Measurements from ENCODE around the gene TTYH1. TPM values are rescaled to one million over a fixed set of nuclear protein-coding genes. Genes with fewer than 3 reads are reported as not detected.

The TTYH1 gene
- total and polyA plus RNA-seq, 2 donors (not counting 3 experiments of a cell fraction or from before 2014, with no cell fraction given), result not detected

GRCh38 chr19:54451331-54451871 is 36.1 kb downstream of the TTYH1 start:
- no TSS peak for BruUV-seq (replicated peaks)
- H3K4me1 ChIP-seq (ENCODE audit: control insufficient read depth, extremely low read depth, insufficient read depth, low read length), result peaks cover 22% of the 10 kb centered on the region
- no peak for TF ChIP-seq MAX (IDR thresholded peaks at IDR 0.05; ENCODE audit: insufficient read depth, insufficient read length)
- no peak for TF ChIP-seq FOS (IDR thresholded peaks at IDR 0.05; ENCODE audit: borderline replicate concordance, insufficient read depth, low read length)
- TF ChIP-seq JUN (IDR thresholded peaks at IDR 0.05; ENCODE audit: borderline replicate concordance, insufficient read depth, insufficient read length, low read depth), result no peak
- no peak for TF ChIP-seq POLR2A (IDR thresholded peaks at IDR 0.05; ENCODE audit: low read depth, low read length)
- TF ChIP-seq EZH2 (IDR thresholded peaks at IDR 0.05; ENCODE audit: borderline replicate concordance, low read depth, low read length, severe bottlenecking), result no peak
- TF ChIP-seq MYC (IDR thresholded peaks at IDR 0.05; ENCODE audit: low read depth, low read length), result no peak
- no peak for TF ChIP-seq POLR2AphosphoS5 (IDR thresholded peaks at IDR 0.05; ENCODE audit: insufficient read depth, low read depth, low read length)
- no peak for TF ChIP-seq GATA2 (IDR thresholded peaks at IDR 0.05; ENCODE audit: insufficient read depth, insufficient read length, low read depth, low read length)
- TF ChIP-seq, protein P1, sequence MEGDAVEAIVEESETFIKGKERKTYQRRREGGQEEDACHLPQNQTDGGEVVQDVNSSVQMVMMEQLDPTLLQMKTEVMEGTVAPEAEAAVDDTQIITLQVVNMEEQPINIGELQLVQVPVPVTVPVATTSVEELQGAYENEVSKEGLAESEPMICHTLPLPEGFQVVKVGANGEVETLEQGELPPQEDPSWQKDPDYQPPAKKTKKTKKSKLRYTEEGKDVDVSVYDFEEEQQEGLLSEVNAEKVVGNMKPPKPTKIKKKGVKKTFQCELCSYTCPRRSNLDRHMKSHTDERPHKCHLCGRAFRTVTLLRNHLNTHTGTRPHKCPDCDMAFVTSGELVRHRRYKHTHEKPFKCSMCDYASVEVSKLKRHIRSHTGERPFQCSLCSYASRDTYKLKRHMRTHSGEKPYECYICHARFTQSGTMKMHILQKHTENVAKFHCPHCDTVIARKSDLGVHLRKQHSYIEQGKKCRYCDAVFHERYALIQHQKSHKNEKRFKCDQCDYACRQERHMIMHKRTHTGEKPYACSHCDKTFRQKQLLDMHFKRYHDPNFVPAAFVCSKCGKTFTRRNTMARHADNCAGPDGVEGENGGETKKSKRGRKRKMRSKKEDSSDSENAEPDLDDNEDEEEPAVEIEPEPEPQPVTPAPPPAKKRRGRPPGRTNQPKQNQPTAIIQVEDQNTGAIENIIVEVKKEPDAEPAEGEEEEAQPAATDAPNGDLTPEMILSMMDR (IDR thresholded peaks at IDR 0.05; ENCODE audit: extremely low read depth in 1 of 2, insufficient read depth in 1 of 2, low read depth in 1 of 2, low read length in 2 of 2), result no peak
- ChIA-PET POLR2A (no interaction called here), CTCF (no interaction called here)
- peak; percentile 38 for FAIRE-seq
- H3K79me2 ChIP-seq (ENCODE audit: control insufficient read depth, insufficient read depth, low read length), result peaks cover 84% of the 10 kb centered on the region
- H3K9me1 ChIP-seq (replicated peaks; ENCODE audit: control insufficient read depth, extremely low read depth, insufficient read depth, low read length), result no peaks in the 10 kb centered on the region
- H3K9me3 ChIP-seq (replicated peaks; ENCODE audit: control insufficient read depth, insufficient read depth, low read length), result no peaks in the 10 kb centered on the region
- no peaks in the 10 kb centered on the region for H3K27me3 ChIP-seq (ENCODE audit: control insufficient read depth in 2 of 2, insufficient read depth in 2 of 2, low read length in 2 of 2)
- no peak overlapping the region for H3K4me3 ChIP-seq (replicated peaks in 1 of 3; ENCODE audit: insufficient read depth in 1 of 3, low read depth in 1 of 3, low read length in 3 of 3)
- H3K27ac ChIP-seq (ENCODE audit: insufficient read depth, low read depth, low read length), result no peak overlapping the region
- dilution Hi-C loops (cut with MboI; ENCODE audit: extremely low pct_ligation_motif_present, low sequenced_read_pairs), result no loop called here
- peaks cover 11% of the 10 kb centered on the region for H4K20me1 ChIP-seq (replicated peaks; ENCODE audit: control insufficient read depth, extremely low read depth, insufficient read depth, low read length)
- peaks cover 41 to 55% of the 10 kb centered on the region in 2 experiments for H3K36me3 ChIP-seq (ENCODE audit: control insufficient read depth in 2 of 2, extremely low read depth in 1 of 2, insufficient read depth in 2 of 2, low read length in 2 of 2)
- no peak for DNase-seq (ENCODE audit: low read depth, low spot score)
- peak overlapping the region; percentile 6 for H3K4me2 ChIP-seq (ENCODE audit: insufficient read depth, low read length)
- intact Hi-C loops (cut with micrococcal nuclease), result no loop called here
- H2AFZ ChIP-seq (ENCODE audit: low read depth, low read length), result no peak overlapping the region
- H3K9ac ChIP-seq (replicated peaks; ENCODE audit: extremely low read depth, insufficient read depth, low read length), result peak overlapping the region; percentile 1
